Activated CD4-positive, alpha-beta memory T cell treated with anti-CD3 and anti-CD28 coated beads for 36 hours (primary cell): Measurements from ENCODE around the gene ELK3. TPM values are rescaled to one million over a fixed set of nuclear protein-coding genes. Genes with fewer than 3 reads are reported as not detected.

Experiments
- CTCF ChIA-PET: fragments of 350-600 bp; sonication (Branson Sonifier 250); formaldehyde crosslinking; loops from one replicate; lab custom pipeline; 2021; ENCODE audit warnings: antibody characterized with exemption, inconsistent platforms; lab: Charles Lee
- POLR2A ChIA-PET: fragments of 350-600 bp; sonication (Branson Sonifier 250); formaldehyde crosslinking; loops from one replicate; lab custom pipeline; 2021; ENCODE audit warnings: antibody characterized with exemption; lab: Charles Lee
- DNase-seq: peaks from one replicate; pipeline ENCODE4 v3.0.0-alpha.2; 2020
- H3K27ac Mint-ChIP-seq: one replicate; pipeline ENCODE4 v1.8.0; 2021; ENCODE audit warnings: mixed read lengths
- H3K27me3 Mint-ChIP-seq: one replicate; pipeline ENCODE4 v1.8.0; 2021; ENCODE audit warnings: mixed read lengths
- H3K36me3 Mint-ChIP-seq: one replicate; pipeline ENCODE4 v1.8.0; 2021; ENCODE audit warnings: mixed read lengths
- H3K4me1 Mint-ChIP-seq: one replicate; pipeline ENCODE4 v1.8.0; 2021; ENCODE audit warnings: low read depth, mixed read lengths
- H3K4me3 Mint-ChIP-seq: one replicate; pipeline ENCODE4 v1.8.0; 2021; ENCODE audit warnings: mild to moderate bottlenecking, mixed read lengths
- H3K9me3 Mint-ChIP-seq: one replicate; pipeline ENCODE4 v1.8.0; 2021; ENCODE audit warnings: mixed read lengths
- intact Hi-C: fragments of 100-400 bp; cut with micrococcal nuclease; formaldehyde crosslinking; loops from one replicate; pipeline ENCODE4 v1.15.1; 2023
- total RNA-seq, 2 experiments: library from RNA; stranded (reverse); gene quantifications; one replicate each; pipeline ENCODE4 v1.2.3, GENCODE V29; 2021

Gene ELK3
- total RNA-seq, 2 experiments from 2014 or later, result 23.9 to 24.1 TPM

DNA sequence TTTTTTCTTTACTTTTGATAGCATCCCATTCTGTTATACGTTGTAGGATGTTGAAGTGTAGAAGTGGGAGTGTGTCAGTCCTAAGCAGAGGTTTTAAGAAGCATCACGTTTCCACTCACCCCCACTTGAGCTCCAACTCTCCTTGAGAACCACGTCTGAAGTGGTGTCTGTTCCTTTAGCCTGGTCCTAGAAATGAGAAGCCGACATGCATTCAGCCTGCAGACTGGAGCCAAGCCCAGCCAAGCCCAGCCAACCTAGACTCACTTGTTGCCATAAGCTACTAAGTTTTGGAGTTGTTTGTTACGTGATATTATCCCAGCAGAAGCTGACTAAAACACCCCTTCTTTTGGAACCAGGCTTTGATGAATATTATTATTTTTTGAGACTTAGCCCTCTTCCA is 4.4 kb upstream of the ELK3 start:
- no peak for DNase-seq
- Mint-ChIP-seq H3K27ac (no peak overlapping the region), H3K4me3 (no peak overlapping the region), H3K4me1 (peaks cover 34% of the 10 kb centered on the region), H3K27me3 (no peaks in the 10 kb centered on the region), H3K9me3 (no peaks in the 10 kb centered on the region), H3K36me3 (peaks cover 1% of the 10 kb centered on the region)
- CTCF ChIA-PET, result interaction anchor here (2.1 kb wide), 1 partner anchor 25 kb away, joined by 9 read pairs; no protein-coding TSS in a partner anchor
- intact Hi-C loops, result loop anchor here (10.0 kb wide), 1 partner anchor 335 kb away; the partner anchor contains the start of gene SNRPF
- POLR2A ChIA-PET, result interaction anchor here (1.2 kb wide), 1 partner anchor 13 kb away, joined by 3 read pairs; no protein-coding TSS in a partner anchor

DNA sequence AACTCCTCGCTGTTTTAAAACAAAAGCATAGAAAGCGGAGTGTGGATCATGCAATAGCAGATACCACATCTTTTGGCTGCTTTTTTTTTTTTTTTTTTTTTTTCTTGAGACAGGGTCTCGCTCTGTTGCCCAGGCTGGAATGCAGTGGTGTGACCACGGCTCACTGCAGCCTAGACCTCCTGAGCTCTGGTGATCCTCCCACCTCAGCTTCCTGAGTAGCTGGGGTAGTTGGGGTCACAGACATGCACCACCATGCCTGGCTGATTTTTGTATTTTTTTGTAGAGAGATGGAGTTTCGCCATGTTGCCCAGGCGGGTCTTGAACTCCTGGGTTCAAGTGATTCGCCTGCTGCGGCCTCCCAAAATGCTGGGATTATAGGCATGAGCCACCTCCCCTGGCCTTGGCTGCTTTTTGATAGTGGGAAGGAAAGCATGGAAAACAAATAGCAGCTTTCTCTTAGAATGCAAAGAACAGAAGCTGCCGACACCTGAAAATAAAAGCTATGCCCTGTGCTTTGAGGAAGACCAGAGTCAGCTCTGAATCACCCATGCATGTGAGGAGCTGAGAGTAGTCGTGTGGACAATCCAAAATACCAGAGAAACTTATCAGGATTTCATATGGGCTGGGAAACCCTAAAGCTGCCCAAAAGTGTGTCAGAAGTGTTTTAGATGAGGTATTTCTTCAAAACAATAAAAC is 3.6 kb upstream of the ELK3 start:
- ChIA-PET POLR2A (no interaction called here), CTCF (interaction anchor here (0.6 to 2.1 kb wide), 2 partner anchors 19 to 25 kb away, joined by 3 to 9 read pairs; no protein-coding TSS in a partner anchor)
- Mint-ChIP-seq H3K4me1 (peaks cover 34% of the 10 kb centered on the region), H3K27ac (no peak overlapping the region), H3K4me3 (no peak overlapping the region), H3K27me3 (no peaks in the 10 kb centered on the region), H3K9me3 (no peaks in the 10 kb centered on the region), H3K36me3 (peaks cover 8% of the 10 kb centered on the region)
- intact Hi-C loops, result loop anchor here (10.0 kb wide), 1 partner anchor 336 kb away; the partner anchor contains the start of gene SNRPF
- no peak for DNase-seq

DNA sequence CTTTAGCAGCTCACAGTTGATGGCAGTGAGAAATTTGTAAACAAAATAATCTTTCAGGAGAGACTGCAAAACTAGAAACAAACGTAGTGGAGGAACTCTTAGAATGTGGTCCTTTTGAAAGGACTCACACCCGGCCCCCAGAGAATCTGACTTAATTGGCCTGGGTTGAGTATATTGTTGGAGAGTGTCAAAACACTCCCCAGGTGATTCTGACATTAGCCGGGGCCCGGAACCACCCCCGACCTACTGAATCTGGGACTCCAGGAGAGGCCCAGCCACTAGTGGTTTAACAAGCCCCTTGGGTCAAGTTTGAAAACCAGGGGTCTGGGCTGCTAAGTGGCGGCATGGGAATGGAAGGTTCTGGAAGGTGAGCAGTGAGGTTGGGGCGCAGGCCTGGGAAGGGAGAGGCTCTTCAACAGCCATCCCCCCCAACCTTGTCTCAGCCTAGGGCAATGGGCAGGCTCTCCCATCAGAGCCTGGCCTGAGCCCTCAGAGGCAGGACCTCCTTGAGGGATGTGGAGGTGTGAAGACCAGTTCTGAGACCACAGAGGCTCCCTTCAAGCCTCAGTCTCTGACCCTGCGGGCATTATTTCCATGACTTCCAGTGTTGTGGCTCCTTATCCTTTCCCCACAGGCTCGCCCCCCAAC is 1.1 kb upstream of the ELK3 start:
- no peak for DNase-seq
- ChIA-PET CTCF (interaction anchor here (1.0 to 1.7 kb wide), 3 partner anchors 16 to 22 kb away, joined by 3 to 5 read pairs (median 3); no protein-coding TSS in a partner anchor), POLR2A (interaction anchor here (1.7 kb wide), 1 partner anchor 16 kb away, joined by 7 read pairs; no protein-coding TSS in a partner anchor)
- intact Hi-C loops, result loop anchor here (10.0 kb wide), 1 partner anchor 338 kb away; the partner anchor contains the start of gene SNRPF
- Mint-ChIP-seq H3K4me1 (peaks cover 34% of the 10 kb centered on the region), H3K27me3 (no peaks in the 10 kb centered on the region), H3K4me3 (peak overlapping the region; percentile 71), H3K9me3 (no peaks in the 10 kb centered on the region), H3K36me3 (peaks cover 11% of the 10 kb centered on the region), H3K27ac (peak overlapping the region; percentile 76)

DNA sequence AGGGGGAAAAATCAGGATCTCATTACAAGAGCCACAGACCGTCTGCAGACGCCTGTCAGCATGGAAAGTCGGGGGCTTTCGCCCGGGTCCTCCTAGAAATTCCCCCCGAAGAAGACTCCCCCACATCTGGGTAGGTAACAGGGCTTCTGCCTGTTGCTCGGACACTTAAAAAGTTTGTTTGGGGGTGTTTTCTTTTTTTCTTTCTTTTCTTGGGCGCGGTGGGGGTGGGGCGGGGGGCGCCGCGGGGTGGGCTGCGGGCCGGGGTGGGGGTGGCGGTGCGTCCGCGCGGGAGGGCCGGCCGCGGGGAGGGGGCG is 358 bp downstream of the ELK3 start:
- Mint-ChIP-seq H3K27ac (peak overlapping the region; percentile 96), H3K36me3 (peaks cover 11% of the 10 kb centered on the region), H3K4me1 (peaks cover 44% of the 10 kb centered on the region), H3K4me3 (peak overlapping the region; percentile 85), H3K9me3 (no peaks in the 10 kb centered on the region), H3K27me3 (no peaks in the 10 kb centered on the region)
- ChIA-PET POLR2A (interaction anchor here (2.3 to 3.2 kb wide), 2 partner anchors 17 kb away, joined by 31 to 38 read pairs; no protein-coding TSS in a partner anchor), CTCF (no interaction called here)
- no peak for DNase-seq
- intact Hi-C loops, result loop anchor here (10.0 kb wide), 1 partner anchor 340 kb away; the partner anchor contains the start of gene SNRPF

DNA sequence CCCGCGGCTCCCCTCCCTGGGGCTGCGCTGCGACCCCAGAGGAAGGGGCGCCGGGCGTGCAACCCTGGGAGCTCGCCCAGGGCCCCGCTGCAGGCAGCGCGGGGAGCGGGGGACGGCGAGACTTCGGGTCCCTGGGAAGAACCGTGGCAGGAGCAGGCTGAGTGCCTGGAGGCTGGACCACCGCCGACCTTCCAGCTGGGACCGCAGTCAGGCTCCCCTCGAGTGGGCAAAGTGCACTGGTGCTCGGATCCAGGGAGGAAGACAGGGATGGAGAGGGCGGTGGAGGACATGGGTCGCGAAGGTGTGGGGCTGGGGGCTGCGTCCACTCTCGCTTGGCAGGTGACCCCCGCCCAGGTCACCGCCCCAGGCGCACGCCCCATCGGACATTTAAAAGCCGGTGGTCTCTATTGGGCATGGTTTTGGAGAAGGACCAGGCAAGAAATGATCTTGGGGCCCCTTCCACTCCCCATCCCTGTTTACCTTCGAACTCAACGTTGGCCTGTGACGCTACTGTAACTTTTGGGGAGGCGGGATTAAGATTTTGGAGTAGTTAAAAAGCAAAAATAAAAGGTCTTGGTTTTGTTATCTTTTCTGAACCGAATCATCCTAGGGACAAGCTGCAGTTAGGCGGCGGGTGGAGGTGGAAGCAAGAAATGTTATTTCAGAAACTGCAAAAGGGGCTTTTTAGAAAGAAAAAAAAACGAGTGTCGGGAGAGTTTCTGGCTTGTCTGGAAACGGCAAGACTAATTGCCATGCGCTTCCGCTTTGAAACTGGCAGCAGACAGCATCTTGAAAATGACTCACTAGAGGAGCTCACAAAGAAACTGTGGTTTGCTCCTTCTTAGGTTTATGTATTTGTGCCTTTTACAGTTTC is 1.0 kb downstream of the ELK3 start:
- peaks cover 45% of the 10 kb centered on the region for H3K4me1 Mint-ChIP-seq
- peak overlapping the region; percentile 93 for H3K4me3 Mint-ChIP-seq
- CTCF ChIA-PET, result interaction anchor here (0.7 to 1.3 kb wide), 5 partner anchors 17 to 970 kb away, joined by 3 to 4 read pairs (median 3); partner anchors contain the start of gene CFAP54

DNA sequence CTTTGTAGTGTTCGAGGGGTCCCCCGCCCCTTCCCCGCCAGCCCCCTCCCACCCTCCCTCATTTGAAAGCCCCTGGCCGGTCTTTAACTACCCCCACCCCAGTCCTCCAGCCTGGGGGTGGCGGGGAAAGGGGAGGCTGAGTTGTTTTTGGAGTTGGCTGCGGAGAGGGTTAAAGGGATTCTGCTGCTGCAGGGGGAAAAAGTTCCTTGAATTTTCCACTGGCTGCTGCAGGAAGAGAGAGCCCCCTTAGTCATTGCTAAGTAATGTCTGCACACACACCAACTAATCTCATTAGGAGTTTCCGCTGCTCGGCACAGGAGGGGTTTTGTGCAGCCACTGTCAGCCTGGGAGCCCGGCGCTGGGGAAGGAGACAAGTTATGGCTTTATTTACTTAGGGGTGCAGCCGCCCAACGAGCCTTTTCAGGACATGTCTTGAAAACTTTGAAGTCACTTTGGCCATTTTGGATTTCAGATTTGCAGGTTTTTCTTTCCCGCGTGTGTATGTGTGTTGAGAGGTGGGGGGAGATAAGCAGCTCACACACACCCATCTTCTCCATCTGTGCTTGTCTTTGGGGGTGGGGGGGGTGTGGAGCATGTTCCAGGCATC is 1.8 kb downstream of the ELK3 start:
- intact Hi-C loops, result loop anchor here (1.0 to 10.0 kb wide), 11 partner anchors 19 to 341 kb away; partner anchors contain the start of gene SNRPF
- H3K36me3 Mint-ChIP-seq, result peaks cover 11% of the 10 kb centered on the region
- H3K27me3 Mint-ChIP-seq, result no peaks in the 10 kb centered on the region
- peak overlapping the region; percentile 93 for H3K4me3 Mint-ChIP-seq
- DNase-seq, result peak; percentile 67
- peak overlapping the region; percentile 99 for H3K27ac Mint-ChIP-seq
- H3K9me3 Mint-ChIP-seq, result no peaks in the 10 kb centered on the region
- CTCF ChIA-PET, result interaction anchor here (0.7 to 1.3 kb wide), 5 partner anchors 17 to 971 kb away, joined by 3 to 4 read pairs (median 3); partner anchors contain the start of gene CFAP54
- POLR2A ChIA-PET, result interaction anchor here (0.8 to 3.2 kb wide), 6 partner anchors 9 to 231 kb away, joined by 3 to 38 read pairs (median 7); no protein-coding TSS in a partner anchor
- peaks cover 47% of the 10 kb centered on the region for H3K4me1 Mint-ChIP-seq

More for the DNA sequence above, 1.0 kb downstream of the ELK3 start:
- H3K27me3 Mint-ChIP-seq, result no peaks in the 10 kb centered on the region
- peaks cover 11% of the 10 kb centered on the region for H3K36me3 Mint-ChIP-seq
- peak; percentile 87 for DNase-seq
- H3K9me3 Mint-ChIP-seq, result no peaks in the 10 kb centered on the region
- POLR2A ChIA-PET, result interaction anchor here (0.8 to 3.2 kb wide), 6 partner anchors 8 to 232 kb away, joined by 3 to 38 read pairs (median 7); no protein-coding TSS in a partner anchor
- intact Hi-C loops, result loop anchor here (1.0 to 10.0 kb wide), 10 partner anchors 18 to 340 kb away; partner anchors contain the start of gene SNRPF
- peak overlapping the region; percentile 99 for H3K27ac Mint-ChIP-seq

DNA sequence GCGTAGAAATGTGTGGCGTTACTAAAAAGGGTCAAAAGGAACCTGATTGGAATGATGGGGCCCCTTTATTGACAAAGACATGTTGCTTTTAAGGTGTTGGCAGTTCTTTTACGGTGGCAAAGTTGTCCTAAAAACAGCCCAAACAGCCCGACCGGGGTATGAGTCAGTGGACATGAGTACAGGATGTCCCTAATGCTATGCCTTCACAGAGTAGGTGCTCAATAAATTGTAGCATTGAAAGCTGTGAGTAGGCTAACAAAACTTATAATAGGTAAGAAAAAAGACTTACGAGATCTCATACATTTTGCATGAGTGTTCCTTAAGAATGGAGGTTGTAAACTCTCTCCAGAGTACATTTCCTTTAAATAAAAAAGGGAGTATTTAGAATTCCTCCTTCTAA is 2.6 kb downstream of the ELK3 start:
- Mint-ChIP-seq H3K27me3 (no peaks in the 10 kb centered on the region), H3K4me3 (peak overlapping the region; percentile 93), H3K4me1 (peaks cover 55% of the 10 kb centered on the region), H3K27ac (peak overlapping the region; percentile 99), H3K36me3 (peaks cover 11% of the 10 kb centered on the region), H3K9me3 (no peaks in the 10 kb centered on the region)
- POLR2A ChIA-PET, result interaction anchor here (1.4 to 3.2 kb wide), 3 partner anchors 14 to 149 kb away, joined by 8 to 38 read pairs (median 8); no protein-coding TSS in a partner anchor
- DNase-seq, result peak; percentile 55
- CTCF ChIA-PET, result interaction anchor here (0.8 to 1.9 kb wide), 6 partner anchors 9 to 205 kb away, joined by 3 to 6 read pairs (median 4); no protein-coding TSS in a partner anchor
- intact Hi-C loops, result loop anchor here (1.0 to 10.0 kb wide), 4 partner anchors 60 to 342 kb away; partner anchors contain the start of gene SNRPF

DNA sequence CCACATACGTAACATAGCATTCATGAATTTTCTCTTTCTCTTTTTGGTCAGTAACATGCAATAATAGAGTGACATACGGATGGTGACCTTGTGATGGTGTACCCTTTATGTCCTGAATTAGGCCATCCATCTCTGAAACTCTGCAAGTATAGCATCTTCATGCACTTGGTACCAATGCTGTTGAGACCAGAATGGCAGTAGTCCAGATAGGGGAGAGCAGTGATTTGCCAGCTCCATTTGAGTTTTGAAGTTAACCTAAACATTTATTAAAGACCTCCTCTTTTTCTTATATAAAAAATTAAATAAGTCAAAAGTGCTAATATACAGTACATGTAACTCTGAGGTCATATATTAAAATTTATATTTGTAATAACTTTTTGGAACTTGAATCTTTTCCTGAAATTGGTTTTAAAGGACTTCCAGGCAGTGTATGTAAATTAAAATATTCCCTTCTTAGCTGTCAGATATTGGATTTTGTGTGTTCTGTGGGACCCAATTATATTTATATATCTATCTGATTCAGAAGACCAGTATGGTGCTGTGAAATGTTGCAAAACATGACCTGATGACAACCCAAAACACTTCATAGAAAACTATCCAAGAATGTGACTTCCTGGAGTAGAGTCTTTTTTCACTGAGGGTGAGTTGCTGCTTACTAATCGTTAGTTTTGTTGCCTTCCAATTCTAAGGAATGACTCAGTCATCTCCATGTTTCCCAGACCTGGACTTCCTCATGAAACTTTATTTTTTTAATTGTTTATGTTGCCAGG is 3.5 kb downstream of the ELK3 start:
- Mint-ChIP-seq H3K27me3 (no peaks in the 10 kb centered on the region), H3K27ac (peak overlapping the region; percentile 99), H3K9me3 (no peaks in the 10 kb centered on the region), H3K4me1 (peaks cover 57% of the 10 kb centered on the region), H3K36me3 (peaks cover 14% of the 10 kb centered on the region), H3K4me3 (peak overlapping the region; percentile 93)
- POLR2A ChIA-PET, result interaction anchor here (1.4 to 3.2 kb wide), 3 partner anchors 13 to 21 kb away, joined by 8 to 38 read pairs (median 16); no protein-coding TSS in a partner anchor
- DNase-seq, result no peak
- intact Hi-C loops, result loop anchor here (2.0 to 10.0 kb wide), 5 partner anchors 15 to 373 kb away; partner anchors contain the start of gene SNRPF
- CTCF ChIA-PET, result interaction anchor here (0.8 to 2.7 kb wide), 8 partner anchors 8 to 204 kb away, joined by 3 to 13 read pairs (median 4); no protein-coding TSS in a partner anchor

DNA sequence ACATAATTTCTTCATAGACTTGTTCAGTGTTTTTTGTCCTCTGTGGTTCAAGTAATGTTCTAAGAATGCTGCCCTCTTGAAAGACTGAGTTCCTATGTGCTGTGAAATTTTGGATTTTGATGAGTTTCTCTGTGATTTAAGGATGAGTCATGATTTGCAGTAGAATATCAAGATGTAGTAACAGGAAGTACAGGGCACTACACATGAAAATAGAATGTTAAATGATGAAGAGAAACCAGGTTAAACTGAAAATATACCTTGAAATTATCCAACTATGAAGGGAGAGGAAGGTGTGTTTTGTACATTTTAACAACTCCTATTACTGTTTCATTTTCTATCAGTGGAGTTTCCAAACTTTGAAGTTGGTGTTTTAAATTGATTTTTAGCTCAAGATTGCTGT is 4.8 kb downstream of the ELK3 start:
- peak overlapping the region; percentile 73 for H3K27ac Mint-ChIP-seq
- H3K27me3 Mint-ChIP-seq, result no peaks in the 10 kb centered on the region
- ChIA-PET CTCF (interaction anchor here (1.0 to 2.7 kb wide), 4 partner anchors 10 to 22 kb away, joined by 3 to 13 read pairs (median 8); no protein-coding TSS in a partner anchor), POLR2A (interaction anchor here (0.7 to 2.6 kb wide), 6 partner anchors 9 to 163 kb away, joined by 3 to 16 read pairs (median 5); partner anchors contain the start of gene LTA4H)
- H3K9me3 Mint-ChIP-seq, result peaks cover 4% of the 10 kb centered on the region
- intact Hi-C loops, result loop anchor here (1.0 to 10.0 kb wide), 8 partner anchors 8 to 372 kb away; partner anchors contain the start of gene SNRPF
- peaks cover 19% of the 10 kb centered on the region for H3K36me3 Mint-ChIP-seq
- DNase-seq, result no peak
- H3K4me3 Mint-ChIP-seq, result peak overlapping the region; percentile 31
- peaks cover 59% of the 10 kb centered on the region for H3K4me1 Mint-ChIP-seq
